K562 (cell line): ENCODE results near the gene ZNF844.

Experiments
- CCAR2 ChIP-seq: fragments of 200-400 bp; formaldehyde crosslinking; IDR thresholded peaks from 2 replicates; pipeline ENCODE4 v1.6.1; 2017; ENCODE audit warnings: mild to moderate bottlenecking, low read depth, low read length
- CTCF ChIP-seq, 3 experiments: IDR thresholded peaks in 2 of 3; conservative IDR thresholded peaks in 1 of 3; 2 replicates each; pipeline ENCODE4 v1.5.1; 2011 to 2012; ENCODE audit warnings: low read length in 3 of 3, mild to moderate bottlenecking in 3 of 3, control low read depth in 2 of 3, improper control_type of control experiment in 1 of 3, inconsistent platforms in 1 of 3, low read depth in 1 of 3, mixed read lengths in 1 of 3, moderate library complexity in 1 of 3; ENCODE audit not compliant: insufficient read depth in 2 of 3
- GABPB2 ChIP-seq: fragments of 250-450 bp; sonication (Bioruptor Pico); conservative IDR thresholded peaks from 2 replicates; pipeline ENCODE4 v1.5.1; 2021; ENCODE audit warnings: mild to moderate bottlenecking
- MEF2A ChIP-seq: IDR thresholded peaks from 2 replicates; pipeline ENCODE4 v1.6.1; 2011; ENCODE audit warnings: low read depth, mild to moderate bottlenecking, low read length, moderate library complexity; ENCODE audit not compliant: control insufficient read depth
- NFYB ChIP-seq: IDR thresholded peaks from 2 replicates; pipeline ENCODE4 v1.6.1; 2011; ENCODE audit warnings: mild to moderate bottlenecking, moderate library complexity; ENCODE audit not compliant: insufficient read length; ENCODE audit errors: extremely low read depth
- POLR2A ChIP-seq: fragments of 450-650 bp; conservative IDR thresholded peaks from 2 replicates; pipeline ENCODE4 v1.6.1; 2016
- POLR2AphosphoS2 ChIP-seq: IDR thresholded peaks from 2 replicates; pipeline ENCODE4 v1.6.1; 2012; ENCODE audit warnings: low read length, improper control_type of control experiment
- RAD21 ChIP-seq, 2 experiments: fragments of 250-450 bp in 1 of 2; fragments of 450-650 bp in 1 of 2; sonication (Bioruptor Pico) in 1 of 2; formaldehyde crosslinking in 1 of 2; IDR thresholded peaks in 1 of 2; conservative IDR thresholded peaks in 1 of 2; 2 replicates each; pipeline versions ENCODE4 v1.4.0 to v1.8.0; 2020 to 2022; ENCODE audit warnings: mild to moderate bottlenecking in 2 of 2, moderate library complexity in 1 of 2
- SAFB2 ChIP-seq: fragments of 200-400 bp; formaldehyde crosslinking; IDR thresholded peaks from 2 replicates; pipeline ENCODE4 v1.6.1; 2018; ENCODE audit warnings: borderline replicate concordance, low read length, low read depth, moderate library complexity; ENCODE audit not compliant: severe bottlenecking
- SMARCC2 ChIP-seq: fragments of 450-650 bp; IDR thresholded peaks from 2 replicates; pipeline ENCODE4 v1.6.1; 2017; ENCODE audit warnings: antibody characterized with exemption, moderate library complexity, mild to moderate bottlenecking, low read depth
- ZNF592 ChIP-seq: fragments of 450-650 bp; IDR thresholded peaks from 2 replicates; pipeline ENCODE4 v1.6.1; 2017; ENCODE audit warnings: antibody characterized with exemption, mild to moderate bottlenecking
- TF ChIP-seq, protein P1 (sequence below): sonication (generic); formaldehyde crosslinking; IDR thresholded peaks from 2 replicates; pipeline ENCODE4 v1.8.1; 2023; ENCODE audit warnings: mild to moderate bottlenecking, missing genetic modification reagents
- TF ChIP-seq, protein P2 (sequence below): fragments of 450-650 bp; formaldehyde crosslinking; IDR thresholded peaks from 2 replicates; pipeline ENCODE4 v1.4.0; 2020; ENCODE audit warnings: mild to moderate bottlenecking, moderate library complexity
- TF ChIP-seq, protein P3 (sequence below): sonication (generic); formaldehyde crosslinking; IDR thresholded peaks from 2 replicates; pipeline ENCODE4 v1.5.0; 2020; ENCODE audit warnings: missing genetic modification reagents

GRCh38 chr19:12075538-12076139 lies 11.1 kb downstream of the ZNF844 start:
- TF ChIP-seq CTCF (IDR thresholded peaks at IDR 0.05 in 2 of 3, conservative IDR thresholded peaks at IDR 0.05 in 1 of 3; ENCODE audit: insufficient read depth in 2 of 3, low read depth in 1 of 3, low read length in 3 of 3) (no peak), GABPB2 (CRISPR knock-in tag) (no peak), SAFB2 (no peak), POLR2AphosphoS2 (no peak), POLR2A (no peak), CCAR2 (no peak), RAD21 (CRISPR knock-in tag; conservative IDR thresholded peaks at IDR 0.05 in 1 of 2, IDR thresholded peaks at IDR 0.05 in 1 of 2) (no peak), ZNF592 (no peak), MEF2A (no peak), SMARCC2 (no peak), NFYB (no peak)
- TF ChIP-seq, protein P1, sequence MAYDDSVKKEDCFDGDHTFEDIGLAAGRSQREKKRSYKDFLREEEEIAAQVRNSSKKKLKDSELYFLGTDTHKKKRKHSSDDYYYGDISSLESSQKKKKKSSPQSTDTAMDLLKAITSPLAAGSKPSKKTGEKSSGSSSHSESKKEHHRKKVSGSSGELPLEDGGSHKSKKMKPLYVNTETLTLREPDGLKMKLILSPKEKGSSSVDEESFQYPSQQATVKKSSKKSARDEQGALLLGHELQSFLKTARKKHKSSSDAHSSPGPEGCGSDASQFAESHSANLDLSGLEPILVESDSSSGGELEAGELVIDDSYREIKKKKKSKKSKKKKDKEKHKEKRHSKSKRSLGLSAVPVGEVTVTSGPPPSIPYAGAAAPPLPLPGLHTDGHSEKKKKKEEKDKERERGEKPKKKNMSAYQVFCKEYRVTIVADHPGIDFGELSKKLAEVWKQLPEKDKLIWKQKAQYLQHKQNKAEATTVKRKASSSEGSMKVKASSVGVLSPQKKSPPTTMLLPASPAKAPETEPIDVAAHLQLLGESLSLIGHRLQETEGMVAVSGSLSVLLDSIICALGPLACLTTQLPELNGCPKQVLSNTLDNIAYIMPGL (CRISPR knock-in tag) = no peak
- TF ChIP-seq, protein P2, sequence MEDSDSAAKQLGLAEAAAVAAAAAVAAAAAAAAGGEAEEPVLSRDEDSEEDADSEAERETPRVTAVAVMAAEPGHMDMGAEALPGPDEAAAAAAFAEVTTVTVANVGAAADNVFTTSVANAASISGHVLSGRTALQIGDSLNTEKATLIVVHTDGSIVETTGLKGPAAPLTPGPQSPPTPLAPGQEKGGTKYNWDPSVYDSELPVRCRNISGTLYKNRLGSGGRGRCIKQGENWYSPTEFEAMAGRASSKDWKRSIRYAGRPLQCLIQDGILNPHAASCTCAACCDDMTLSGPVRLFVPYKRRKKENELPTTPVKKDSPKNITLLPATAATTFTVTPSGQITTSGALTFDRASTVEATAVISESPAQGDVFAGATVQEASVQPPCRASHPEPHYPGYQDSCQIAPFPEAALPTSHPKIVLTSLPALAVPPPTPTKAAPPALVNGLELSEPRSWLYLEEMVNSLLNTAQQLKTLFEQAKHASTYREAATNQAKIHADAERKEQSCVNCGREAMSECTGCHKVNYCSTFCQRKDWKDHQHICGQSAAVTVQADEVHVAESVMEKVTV = no peak
- TF ChIP-seq, protein P3, sequence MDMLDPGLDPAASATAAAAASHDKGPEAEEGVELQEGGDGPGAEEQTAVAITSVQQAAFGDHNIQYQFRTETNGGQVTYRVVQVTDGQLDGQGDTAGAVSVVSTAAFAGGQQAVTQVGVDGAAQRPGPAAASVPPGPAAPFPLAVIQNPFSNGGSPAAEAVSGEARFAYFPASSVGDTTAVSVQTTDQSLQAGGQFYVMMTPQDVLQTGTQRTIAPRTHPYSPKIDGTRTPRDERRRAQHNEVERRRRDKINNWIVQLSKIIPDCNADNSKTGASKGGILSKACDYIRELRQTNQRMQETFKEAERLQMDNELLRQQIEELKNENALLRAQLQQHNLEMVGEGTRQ (CRISPR knock-in tag) = no peak
